ACHN (cell line): ENCODE data around the gene APOOL.
"Not testable (repeated sequence)": the region's sequence is repeated elsewhere in the genome, so short reads cannot be mapped to it uniquely, and the experiment has no call there.

ENCODE experiments used
- DNase-seq: peaks from one replicate; pipeline ENCODE4 v3.0.0-alpha.2; 2015
- in situ Hi-C: cut with HindIII; loops from 2 replicates; pipeline ENCODE4 v1.10.0; 2017; ENCODE audit warnings: low sequenced_read_pairs, low pct_ligation_motif_present, low pct_unique_long_range_greater_than_20kb

APOOL gene

GRCh38 chrX:85003655-85004244 is at the start of gene APOOL:
Gene APOOL (plus strand): TSS chrX:85003877. CDS start chrX:85003913, 36 bp downstream.
- in situ Hi-C loops = no loop called here
- DNase-seq = peak; percentile 82

GRCh38 chrX:84956304-84956703 is 47.4 kb upstream of the APOOL start:
- in situ Hi-C loops = no loop called here
- DNase-seq = no peak

- no peak for DNase-seq
- in situ Hi-C loops = no loop called here
These were observed 28.9 kb upstream of the APOOL start for GRCh38 chrX:84974803-84975202.

GRCh38 chrX:84991739-84992138 is 11.9 kb upstream of the APOOL start:
- in situ Hi-C loops, DNase-seq: not testable (repeated sequence)

- no peak for DNase-seq
- in situ Hi-C loops = no loop called here
These were observed 10.5 kb upstream of the APOOL start for GRCh38 chrX:84993150-84993549.

- no peak for DNase-seq
- in situ Hi-C loops = no loop called here
These were observed 2.3 kb upstream of the APOOL start for GRCh38 chrX:85001344-85001743.

- DNase-seq = peak; percentile 6
- in situ Hi-C loops = no loop called here
These were observed 578 bp downstream of the APOOL start for GRCh38 chrX:85004255-85004654.

GRCh38 chrX:85012098-85012497 is 8.4 kb downstream of the APOOL start:
- in situ Hi-C loops = no loop called here
- DNase-seq = no peak

- DNase-seq, in situ Hi-C loops: not testable (repeated sequence)
These were observed 11.7 kb downstream of the APOOL start for GRCh38 chrX:85015351-85015750.

GRCh38 chrX:85017721-85018120 is 14.0 kb downstream of the APOOL start:
- no peak for DNase-seq
- in situ Hi-C loops = no loop called here

- no peak for DNase-seq
- in situ Hi-C loops = no loop called here
These were observed 14.8 kb downstream of the APOOL start for GRCh38 chrX:85018471-85018870.

GRCh38 chrX:85020216-85020615 is 16.5 kb downstream of the APOOL start:
- in situ Hi-C loops = no loop called here
- DNase-seq = no peak

GRCh38 chrX:85024044-85024443 is 20.4 kb downstream of the APOOL start:
- no peak for DNase-seq
- in situ Hi-C loops = no loop called here

GRCh38 chrX:85024562-85024961 is 20.9 kb downstream of the APOOL start:
- no peak for DNase-seq
- in situ Hi-C loops = no loop called here

- no peak for DNase-seq
- in situ Hi-C loops = no loop called here
These were observed 22.5 kb downstream of the APOOL start for GRCh38 chrX:85026170-85026569.

GRCh38 chrX:85029043-85029442 is 25.4 kb downstream of the APOOL start:
- in situ Hi-C loops = no loop called here
- no peak for DNase-seq

- in situ Hi-C loops = no loop called here
- DNase-seq = no peak
These were observed 27.8 kb downstream of the APOOL start for GRCh38 chrX:85031505-85031904.

- in situ Hi-C loops = no loop called here
- DNase-seq = no peak
These were observed 33.4 kb downstream of the APOOL start for GRCh38 chrX:85037114-85037513.

- in situ Hi-C loops = no loop called here
- DNase-seq = no peak
These were observed 48.0 kb downstream of the APOOL start for GRCh38 chrX:85051627-85052026.

GRCh38 chrX:85052205-85052604 is 48.5 kb downstream of the APOOL start:
- no peak for DNase-seq
- in situ Hi-C loops = no loop called here
